NCI-H526 treated with DMSO at 0.1 percent for 48 hours (cell line): ENCODE measurements around the gene ZBTB34.

Experiments
- DNase-seq: peaks from one replicate; lab custom pipeline; 2025; lab: John Stamatoyannopoulos, UW

ZBTB34 gene

DNA sequence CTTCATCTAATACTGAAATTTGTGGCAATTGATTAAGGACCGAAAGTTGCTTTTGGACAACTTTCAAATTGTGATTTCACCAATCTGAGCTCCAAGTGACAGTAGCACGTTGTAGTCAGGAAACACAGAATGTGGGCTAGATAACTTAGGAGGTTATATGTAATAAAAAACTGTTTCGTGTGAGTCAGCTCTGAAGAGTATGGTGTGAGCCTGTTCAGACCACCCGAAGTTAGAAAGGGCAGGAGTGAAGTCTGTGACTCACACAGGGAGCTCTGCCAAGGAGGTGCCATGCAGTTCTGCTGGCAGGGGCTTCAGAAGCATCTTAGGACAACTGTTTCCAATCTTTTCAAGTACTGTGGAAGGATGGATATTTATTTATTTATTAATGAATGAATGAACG lies 16.4 kb upstream of the ZBTB34 start:
- no peak for DNase-seq

DNA sequence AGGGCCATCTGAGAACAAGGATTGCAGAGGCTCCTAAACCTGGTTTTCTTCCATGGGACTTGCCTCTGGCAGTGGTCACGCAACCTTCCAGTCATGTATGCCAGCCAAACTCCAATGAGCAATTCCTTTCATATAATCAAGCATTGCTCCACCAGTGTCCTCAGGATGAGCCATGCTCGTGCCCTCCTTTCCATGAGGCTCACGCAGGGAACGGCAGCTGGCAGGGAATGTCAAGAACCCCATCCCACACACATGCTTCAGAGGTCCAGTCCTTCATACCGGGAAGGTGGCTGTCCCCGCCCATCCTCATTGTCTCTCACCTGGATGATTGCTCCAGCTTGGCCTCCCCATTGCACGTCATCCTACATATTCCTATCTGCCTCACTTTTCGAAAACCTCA lies 13.4 kb upstream of the ZBTB34 start:
- DNase-seq, result no peak

DNA sequence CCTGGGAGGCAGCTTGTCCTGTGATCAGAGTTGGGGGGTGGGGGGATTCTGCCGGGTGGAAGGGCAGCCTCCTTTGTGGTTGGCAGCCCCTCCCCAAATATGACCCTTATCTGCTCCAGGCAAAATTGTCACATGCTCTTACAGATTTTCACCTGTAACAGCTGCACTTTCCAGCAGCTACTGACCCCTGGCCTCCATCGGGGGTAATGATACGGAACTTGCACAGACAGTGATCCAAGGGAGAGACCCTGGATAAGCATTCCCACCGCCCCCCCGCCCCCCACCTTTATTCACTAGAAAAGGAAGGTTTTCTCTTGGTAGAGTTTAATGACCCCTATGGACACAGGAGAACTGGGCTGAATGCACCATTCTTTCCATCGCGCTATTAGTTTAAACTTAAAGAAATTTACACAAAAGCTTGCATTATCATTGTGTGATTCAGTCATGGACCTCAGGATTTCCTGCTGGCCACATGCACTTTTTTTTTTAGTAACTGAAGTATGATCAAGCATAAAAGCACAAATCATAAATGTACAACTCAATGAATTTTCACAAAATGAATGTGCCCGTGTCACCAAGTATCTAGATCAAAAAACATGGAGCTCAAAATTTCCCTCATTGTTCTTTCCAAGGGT lies 10.7 kb upstream of the ZBTB34 start:
- no peak for DNase-seq

DNA sequence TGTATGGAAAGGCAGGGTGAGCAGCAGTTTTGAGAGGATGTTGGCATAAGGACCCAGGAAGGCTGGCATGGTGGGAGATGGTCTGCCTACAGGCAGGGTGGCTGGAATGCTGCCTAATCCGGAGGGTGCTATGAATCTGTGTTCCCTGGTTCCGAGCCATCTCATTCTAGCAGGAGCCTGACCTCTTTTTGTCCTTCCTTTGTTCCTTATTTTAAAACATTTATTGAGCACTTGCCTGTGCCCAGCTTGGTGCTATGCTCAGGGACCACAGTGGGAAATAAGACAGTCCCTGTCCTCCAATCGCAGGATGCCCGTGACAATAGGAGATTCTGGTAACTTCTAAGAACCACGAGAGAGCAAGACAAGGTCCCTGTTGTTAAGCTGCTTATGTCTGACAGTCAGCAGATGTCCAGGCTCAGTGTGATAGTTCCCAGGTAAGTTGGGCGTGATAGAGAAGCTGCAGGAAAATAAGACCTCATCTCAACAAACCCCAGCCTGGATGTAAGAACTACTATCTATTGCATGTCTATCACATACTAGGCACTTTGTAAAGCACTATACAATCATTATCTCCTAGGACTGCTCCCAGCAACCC lies 9.1 kb upstream of the ZBTB34 start:
- DNase-seq, result no peak

DNA sequence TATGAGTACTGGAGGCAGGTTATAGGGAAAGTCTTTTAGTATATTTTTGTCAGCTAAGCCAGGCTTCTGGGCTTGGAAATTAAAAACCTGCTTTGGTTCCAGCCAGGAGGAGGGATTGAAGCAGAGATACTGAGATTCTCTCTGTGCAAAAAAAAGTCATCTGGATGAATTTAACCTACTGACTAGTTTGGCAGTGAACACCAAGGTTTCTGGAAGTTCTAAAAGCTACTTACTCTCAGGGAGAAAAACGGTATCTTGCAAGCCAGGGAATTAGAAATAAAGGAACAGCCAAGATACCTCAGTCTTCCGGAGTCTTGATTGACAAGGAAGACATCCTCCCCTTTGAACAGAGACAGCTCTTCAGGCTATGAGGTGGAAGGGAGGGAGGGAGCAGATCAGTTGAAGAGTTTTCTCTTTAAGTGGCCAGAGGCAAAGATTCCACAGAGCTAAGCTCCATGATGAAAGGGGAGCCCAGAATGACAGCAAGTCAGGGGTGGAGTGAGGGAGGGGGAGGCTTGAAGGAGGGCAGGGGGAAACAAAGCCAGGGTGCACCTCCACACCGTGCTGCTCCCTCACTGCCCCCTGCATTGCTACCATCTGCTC lies 8.3 kb upstream of the ZBTB34 start:
- no peak for DNase-seq

DNA sequence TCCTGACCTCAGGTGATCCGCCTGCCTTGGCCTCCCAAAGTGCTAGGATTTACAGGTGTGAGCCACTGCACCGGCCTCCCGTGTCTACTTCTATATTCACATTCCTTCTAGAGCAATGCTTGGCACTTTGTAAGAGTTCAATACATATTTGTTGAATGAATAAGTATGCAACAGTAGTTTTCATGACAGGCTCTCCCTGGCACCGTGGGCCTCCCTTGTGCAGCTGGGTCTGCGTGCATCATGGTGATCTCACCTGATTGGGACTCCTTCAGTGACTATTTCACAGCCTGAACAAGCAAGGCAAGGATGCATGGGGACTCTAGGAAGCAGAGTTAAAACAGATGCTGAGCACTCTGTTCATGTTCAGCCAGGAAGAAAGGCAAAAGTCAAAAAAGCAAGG lies 6.8 kb upstream of the ZBTB34 start:
- no peak for DNase-seq

DNA sequence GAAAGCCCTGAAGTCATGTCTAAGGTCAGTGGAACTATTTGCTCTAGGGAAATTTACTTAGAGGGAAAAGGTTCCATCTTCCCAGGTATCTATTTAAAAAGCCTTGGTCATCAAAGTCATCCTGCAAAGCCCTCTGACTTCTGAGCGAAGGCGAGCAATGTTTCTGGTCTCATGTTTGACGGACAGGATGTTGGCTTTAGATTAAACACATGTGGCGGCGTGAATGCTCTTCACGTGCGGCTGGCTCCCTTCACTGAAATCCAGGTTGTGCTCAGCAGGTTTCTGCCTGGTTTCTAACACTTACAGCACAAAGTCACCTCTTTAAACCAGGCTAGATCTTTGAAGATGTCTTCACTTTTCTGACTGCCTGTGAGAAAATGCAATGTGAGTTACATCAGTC lies 5.7 kb upstream of the ZBTB34 start:
- no peak for DNase-seq

DNA sequence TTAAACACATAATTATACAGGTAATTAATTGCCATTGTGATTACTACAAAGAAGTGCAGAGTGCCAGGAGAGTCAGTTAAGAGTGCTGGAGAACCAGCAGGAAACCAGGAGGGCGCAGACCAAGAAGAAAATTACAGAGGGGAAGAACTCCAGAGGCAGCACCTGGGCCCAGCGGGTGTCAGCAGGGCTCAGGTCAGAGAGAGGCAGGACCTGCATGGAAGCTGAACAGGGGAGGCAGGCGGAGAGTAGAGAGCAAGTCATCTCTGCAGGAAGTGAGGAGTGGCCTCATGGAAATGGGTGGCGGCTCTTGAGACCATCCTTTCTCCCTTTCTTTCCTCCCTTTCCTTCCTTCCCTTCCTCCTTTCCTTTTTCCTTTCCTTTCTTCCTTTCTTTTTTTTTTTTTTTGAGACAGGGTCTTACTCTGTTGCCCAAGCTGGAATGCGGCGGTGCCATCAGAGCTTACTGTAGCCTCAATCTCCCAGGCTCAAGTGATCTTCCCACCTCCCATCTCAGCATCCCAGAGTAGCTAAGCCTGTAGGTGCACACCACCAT lies 4.0 kb upstream of the ZBTB34 start:
- DNase-seq, result no peak

DNA sequence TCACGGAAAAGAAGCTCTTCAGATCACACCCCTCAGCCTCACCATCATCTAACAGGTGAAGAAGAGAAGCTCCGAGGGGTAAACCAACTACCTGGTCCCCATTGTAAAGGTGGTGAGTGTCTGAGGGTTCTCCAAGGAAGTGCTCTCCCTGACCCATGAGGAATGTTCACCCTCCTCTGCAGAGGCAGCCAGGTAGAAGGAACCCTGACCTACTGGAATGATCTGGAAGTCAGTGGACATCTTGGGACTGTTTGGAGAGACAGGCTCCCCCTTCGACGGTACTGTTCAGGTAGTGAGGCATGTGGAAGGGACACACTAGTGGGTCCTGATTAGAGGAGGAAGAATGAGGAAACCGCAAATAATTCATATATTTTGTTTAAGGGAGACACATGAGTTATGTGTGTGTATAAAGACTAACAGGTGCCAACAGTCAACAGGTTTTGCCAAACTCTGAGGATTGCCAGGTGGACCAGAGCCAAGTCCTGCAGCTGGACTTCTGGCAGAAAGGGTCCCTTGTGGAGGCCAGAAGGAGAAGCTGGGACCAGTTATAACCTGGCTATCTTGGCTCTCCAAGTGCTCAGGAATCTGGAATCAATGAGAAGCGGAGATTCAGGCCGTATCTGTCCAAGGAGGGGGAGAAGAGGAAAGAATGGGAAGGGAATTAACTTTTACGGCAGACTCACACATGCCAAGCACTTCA lies 3.0 kb upstream of the ZBTB34 start:
- DNase-seq, result no peak

DNA sequence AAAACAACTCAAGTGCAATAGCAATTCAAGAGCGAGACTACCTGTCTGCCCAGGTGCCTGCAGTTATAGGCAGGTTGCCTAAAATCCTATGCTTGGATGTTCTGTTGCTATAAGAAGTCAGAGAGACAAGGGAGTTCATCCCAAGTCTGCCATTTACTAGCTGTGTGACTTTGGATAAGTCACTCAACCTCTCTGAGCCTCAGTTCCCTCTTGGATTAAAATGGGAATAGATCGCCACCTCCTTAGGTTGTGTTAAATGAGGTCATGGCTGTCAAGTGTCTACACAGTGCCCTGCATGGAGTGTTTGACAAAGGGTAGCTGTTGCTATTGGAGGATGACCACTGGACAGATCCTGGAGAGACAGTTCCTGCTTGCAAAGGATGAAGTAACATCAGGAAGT lies 1.3 kb upstream of the ZBTB34 start:
- DNase-seq, result no peak

DNA sequence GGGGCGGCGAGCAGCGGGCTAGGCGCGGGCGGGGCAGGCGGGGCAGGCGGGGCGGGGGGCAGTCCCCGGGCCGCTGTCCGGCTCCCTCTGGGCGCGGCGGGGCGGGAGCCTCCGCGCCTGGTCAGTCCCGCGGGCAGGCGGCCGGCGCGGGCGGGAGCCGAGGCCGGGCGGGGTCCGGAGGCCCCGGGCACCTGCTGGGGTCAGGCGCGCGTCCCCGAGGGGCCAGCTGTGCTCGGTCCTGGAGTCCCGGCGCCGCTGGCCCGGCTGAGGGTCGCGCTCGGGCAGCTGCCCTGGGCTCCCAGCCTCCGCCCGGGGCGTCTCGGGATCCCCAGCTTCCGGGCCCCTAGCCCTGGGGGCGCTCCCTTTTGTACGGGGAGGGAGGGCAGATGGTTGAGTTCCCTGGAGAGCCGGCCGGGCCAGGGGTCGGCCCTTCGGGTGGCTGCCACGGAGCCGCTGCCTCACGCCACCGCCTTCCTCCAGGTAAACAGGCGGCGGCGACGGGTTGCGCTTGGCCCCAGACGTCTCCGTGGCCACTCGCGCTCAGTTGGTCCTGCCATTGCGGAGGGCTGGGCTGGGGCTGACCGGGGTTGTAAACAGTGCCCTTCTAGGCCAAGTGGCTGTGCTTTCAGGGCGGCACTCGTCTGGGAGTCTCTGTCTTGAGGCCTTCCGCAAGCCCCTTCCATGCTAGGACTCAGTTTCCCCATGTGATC lies 473 bp downstream of the ZBTB34 start:
- no peak for DNase-seq

DNA sequence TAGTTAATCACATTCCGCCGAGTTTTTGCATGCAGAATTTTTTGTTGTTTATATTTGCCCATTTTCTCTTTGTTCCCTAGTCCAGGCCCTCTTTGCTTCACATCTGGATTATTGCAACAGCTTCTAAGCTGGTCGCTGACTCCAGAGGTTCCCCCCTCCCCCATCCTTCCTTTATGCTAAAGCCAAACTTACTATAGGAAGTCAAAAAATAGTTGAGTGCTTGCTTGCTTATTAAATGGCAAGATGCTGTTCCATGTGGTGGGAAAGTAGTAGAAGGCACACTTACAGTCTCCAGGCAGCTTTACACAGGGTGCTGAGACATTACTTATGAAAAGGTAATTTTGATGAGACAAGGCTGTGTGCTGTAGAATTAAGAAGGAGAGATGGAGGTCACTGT lies 1.3 kb downstream of the ZBTB34 start:
- no peak for DNase-seq

DNA sequence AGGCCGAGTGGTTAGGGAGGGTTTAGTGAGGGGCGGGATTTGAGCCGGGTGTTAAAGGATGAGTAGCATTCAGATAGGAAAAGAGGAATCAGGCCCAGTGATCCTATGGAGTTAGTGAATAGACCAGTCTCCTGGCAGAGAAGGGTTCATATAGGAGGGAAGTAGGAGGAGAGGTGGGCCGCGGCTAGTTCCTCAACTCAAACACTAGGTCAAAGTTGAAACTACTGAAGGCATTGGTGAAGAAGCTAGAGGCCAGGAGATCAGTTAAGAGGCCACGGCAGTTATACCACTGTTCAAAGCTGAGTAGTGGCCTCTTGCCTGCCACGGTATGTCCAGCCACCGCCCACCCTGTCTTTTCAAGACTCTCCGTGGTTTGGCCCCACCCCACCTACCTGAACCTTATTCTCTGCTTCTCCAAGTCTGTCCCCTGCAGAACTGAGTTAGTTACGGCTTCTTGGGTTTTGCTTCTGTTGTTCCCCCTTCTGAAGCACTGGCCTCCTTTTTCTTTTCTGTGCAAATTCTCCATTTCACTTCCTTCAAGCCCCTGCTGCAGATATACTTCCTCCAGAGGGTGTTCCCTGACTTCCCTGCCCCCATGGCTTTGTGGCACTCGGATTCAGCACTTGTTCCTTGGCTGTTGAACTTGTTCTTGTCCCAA lies 1.8 kb downstream of the ZBTB34 start:
- no peak for DNase-seq

DNA sequence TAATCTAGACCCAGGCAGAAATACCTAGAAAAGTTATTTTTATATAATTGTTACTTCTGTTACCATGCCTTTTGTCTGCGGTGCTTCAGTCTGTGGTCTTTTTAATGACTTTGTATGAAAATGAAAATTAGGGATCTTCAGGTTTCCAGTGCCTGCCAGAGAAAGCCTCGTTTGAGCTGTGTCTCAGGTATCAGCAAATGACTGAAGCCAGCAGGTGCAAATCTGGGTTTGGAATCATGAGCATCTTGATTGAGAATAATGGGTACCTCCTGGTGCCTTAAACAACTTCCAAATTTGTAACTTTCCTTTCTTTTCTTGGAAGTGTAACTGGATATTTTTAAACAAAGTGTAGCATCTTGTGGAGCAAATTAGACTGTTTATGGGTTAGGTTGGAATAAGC lies 4.3 kb downstream of the ZBTB34 start:
- no peak for DNase-seq

DNA sequence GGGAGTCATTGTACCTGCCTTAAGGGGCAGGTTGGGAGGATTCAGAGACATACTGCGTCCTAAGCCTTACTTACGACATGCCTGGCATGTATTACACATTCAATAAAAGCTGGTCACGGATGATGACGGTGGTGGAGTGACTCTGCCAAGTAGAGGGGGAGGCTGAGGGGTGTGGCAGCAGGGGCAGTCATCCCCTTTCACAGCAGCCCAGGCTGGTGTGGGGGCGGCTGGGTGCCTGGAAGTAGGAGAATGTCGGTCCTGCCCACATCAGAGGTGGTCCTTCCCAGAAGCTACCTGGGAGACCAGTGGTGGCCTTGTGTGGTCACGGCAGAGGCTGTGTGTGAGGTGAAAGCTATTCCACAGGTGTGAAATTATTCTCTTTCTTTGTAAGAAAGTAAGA lies 8.9 kb downstream of the ZBTB34 start:
- DNase-seq, result no peak

DNA sequence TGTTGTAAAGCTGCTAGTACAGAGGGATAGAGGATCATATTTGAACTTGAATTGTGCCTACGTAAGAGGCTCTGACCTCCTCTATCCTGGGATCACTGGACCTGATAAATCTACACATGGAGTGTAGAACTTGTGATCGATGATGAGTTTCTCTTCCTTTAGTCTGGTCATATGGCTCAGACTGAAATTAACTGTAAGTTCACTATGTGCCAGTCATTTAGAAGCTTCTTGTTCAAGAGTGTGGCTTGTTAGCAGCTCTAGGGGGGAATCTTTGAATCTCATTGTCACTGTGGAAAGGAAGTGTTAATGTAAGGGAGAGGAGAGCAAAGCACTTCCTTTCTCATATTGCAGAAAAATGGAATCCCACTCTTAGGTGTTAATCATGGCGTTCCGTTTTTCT lies 12.1 kb downstream of the ZBTB34 start:
- no peak for DNase-seq

DNA sequence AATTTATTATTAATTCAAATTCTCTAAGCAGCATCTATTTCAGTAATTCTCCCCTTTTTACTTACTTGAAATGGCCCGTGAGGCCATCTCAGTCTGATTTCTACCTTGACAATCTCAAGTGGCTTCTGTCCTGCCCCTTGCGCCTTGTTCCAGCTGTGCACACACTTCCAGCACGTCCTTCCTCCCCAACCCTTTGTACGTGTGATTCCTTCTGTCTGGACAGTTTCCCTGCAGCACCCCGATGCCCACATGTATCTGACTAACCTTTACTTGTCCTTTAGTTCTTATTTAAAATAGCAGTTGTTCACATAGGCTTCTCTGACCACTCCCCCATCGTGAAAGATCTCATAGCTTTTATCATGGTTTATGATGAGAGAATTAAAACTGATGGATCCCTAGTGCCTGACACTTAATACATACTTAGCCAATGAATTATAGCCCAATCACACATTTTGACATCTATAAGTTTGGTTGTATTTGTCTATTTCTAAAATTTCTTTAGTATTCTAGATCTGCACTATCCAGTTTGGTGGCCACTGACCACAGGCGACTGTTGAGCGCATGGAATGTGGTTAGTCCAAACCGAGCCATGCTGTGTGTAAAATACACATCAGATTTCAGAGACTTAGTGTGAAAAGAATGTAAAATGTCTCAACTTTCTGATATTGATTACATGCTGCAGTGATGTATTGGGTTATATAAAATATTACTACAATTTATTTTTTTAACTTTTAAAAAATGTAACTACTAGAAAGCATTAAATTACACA lies 14.3 kb downstream of the ZBTB34 start:
- DNase-seq, result no peak

DNA sequence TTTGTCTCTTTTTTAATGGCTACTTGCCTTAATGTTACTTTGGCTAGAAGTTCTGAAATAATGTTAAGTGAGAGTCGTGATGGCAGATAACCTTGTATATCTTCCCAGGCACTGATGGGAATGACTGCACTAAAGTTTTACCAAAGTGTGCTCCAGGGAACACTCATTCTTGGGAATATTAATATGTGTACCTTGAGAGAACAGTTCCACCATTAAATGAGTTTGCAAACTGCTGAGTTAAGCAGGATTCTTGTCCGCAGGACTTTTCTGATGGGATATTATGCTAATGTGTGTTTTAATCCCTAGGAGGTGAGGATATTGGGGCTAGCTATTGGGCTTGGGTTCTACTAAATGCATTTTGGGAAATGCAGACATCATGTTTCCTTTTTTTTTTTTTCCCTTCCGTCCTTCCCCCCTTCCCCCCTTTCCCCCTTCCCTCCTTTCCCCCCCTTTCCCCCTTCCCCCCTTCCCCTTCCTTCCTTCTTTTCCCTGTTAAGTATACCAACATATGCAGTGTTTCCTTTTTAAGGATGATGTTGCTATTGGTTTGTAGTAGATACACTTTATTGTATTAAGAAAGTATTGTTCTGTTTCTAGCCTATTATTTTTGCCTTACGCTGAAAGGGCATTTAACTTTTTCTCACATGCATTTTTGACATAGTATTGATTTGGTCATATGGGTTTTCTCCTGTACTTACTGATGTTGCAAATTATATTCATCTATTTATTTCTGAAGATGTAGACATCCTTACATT lies 15.5 kb downstream of the ZBTB34 start:
- no peak for DNase-seq

DNA sequence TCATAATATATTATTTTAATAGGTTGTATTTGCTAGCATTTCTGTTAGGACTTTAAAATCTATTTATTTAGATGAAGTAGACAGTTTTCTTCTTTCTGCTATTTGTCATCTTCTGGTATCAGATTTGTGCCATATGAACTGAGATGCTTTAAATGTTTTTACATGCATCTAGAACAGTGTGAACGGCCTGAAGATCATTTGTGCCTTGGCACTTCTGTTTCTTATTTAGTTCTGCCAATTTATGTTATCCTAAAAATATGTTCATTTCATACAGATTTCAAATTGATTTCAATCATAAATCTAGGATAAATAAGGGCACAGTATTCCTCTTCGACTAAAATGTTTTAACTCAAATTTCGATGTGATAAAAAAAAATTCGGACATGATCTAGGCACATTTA lies 16.1 kb downstream of the ZBTB34 start:
- no peak for DNase-seq

DNA sequence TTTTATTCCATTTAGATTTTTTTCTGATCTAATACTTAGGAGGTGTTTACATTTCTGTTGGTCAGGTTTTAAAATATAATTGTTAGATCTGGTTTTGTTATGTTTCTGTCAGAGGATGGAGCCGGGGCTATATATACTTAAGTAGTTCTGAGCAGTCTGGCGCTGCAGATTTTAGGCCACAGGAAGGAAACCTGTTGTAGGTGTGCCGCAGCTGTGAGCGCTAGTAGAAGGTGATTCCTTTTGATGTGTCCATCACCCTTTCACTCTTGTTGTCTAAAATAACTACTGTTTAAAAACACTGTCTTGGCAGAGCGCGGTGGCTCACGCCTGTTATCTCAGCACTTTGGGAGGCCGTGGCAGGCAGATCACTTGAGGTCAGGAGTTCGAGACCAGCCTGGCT lies 17.0 kb downstream of the ZBTB34 start:
- no peak for DNase-seq
